ENCODE results near the gene RBMS3. TPM values are rescaled to one million over a fixed set of nuclear protein-coding genes. Genes with fewer than 3 reads are reported as not detected.
A peak's percentile ranks its signal among the peaks of the same experiment; 100 is the strongest.

The RBMS3 gene
- total and polyA plus RNA-seq, 12 donors = 8.7 to 90.1 (median 51.2) TPM

DNA sequence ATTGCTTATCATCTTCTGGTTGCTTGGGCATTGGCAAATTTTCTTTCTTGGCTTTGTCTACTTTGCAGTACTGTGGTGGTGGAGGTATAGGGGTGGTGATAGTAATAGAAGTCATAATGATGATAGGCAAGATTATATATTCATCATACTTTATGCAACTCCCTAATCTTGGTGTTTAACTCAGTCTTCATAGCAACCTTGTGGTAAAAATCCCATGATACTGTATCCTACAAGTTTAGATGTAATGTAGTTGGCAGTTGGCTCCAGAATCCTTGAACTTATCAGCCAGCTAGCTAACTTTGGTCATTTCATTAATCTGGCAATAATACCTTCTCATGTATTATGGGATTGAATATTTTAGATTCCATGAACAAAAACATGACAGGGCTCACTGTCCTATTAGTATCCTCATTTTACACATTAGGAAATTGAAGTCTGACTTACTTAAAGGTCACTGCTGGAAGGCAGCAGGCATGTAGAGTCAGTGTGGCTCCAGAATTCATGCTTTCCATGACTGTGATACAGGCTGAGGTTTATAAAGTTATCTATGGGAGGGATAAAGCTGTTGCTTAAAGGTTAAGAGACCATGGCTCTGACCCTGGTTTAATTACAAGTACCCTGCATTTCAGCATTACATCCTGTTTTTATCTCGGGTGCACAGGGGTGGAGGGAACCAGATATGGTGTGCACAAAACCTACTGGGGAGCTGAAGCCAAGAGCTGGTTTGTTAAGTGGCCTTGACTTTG lies 33.3 kb downstream of the RBMS3 start:
- H3K9me3 ChIP-seq (replicated peaks in 1 of 3) = no peaks in the 10 kb centered on the region
- no peaks in the 10 kb centered on the region for H3K36me3 ChIP-seq (replicated peaks in 1 of 2)
- intact Hi-C loops (cut with DNase I) = no loop called here
- no peaks in the 10 kb centered on the region for H3K27me3 ChIP-seq
- H3K27ac ChIP-seq = peak overlapping the region in 3 of 5 donors; percentile 0 to 19 (median 15)
- WGBS, 4 donors = 0 to 25% (median 15%) methylated on average over 1 of the region's 1 CpG
- H3K4me3 ChIP-seq = no peak overlapping the region
- H3K4me1 ChIP-seq (replicated peaks in 1 of 2) = peaks cover 20 to 66% of the 10 kb centered on the region in 2 donors
- no peak for DNase-seq
- TF ChIP-seq, protein P1, sequence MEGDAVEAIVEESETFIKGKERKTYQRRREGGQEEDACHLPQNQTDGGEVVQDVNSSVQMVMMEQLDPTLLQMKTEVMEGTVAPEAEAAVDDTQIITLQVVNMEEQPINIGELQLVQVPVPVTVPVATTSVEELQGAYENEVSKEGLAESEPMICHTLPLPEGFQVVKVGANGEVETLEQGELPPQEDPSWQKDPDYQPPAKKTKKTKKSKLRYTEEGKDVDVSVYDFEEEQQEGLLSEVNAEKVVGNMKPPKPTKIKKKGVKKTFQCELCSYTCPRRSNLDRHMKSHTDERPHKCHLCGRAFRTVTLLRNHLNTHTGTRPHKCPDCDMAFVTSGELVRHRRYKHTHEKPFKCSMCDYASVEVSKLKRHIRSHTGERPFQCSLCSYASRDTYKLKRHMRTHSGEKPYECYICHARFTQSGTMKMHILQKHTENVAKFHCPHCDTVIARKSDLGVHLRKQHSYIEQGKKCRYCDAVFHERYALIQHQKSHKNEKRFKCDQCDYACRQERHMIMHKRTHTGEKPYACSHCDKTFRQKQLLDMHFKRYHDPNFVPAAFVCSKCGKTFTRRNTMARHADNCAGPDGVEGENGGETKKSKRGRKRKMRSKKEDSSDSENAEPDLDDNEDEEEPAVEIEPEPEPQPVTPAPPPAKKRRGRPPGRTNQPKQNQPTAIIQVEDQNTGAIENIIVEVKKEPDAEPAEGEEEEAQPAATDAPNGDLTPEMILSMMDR (IDR thresholded peaks at IDR 0.05) = no peak
- no peak for TF ChIP-seq POLR2A (IDR thresholded peaks at IDR 0.05)

DNA sequence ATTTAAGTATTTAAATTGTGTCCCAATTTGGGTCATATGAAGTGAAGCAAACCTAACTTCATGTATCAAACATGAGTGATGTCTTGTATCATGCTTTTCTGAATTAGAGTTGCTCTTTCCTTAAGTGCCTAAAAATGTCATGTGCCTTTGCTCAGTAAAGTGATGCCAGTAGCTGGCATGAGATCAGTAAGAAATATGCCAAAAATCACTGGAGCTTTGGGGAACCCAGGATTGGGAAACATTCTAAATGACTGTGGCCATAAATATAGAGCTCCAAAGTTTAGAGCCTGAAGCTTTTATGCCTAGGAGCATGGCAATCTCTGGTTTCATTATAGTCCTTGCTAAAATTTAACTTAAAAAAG lies 33.8 kb downstream of the RBMS3 start:
- peak overlapping the region in 3 of 5 donors; percentile 0 to 19 (median 15) for H3K27ac ChIP-seq
- no peaks in the 10 kb centered on the region for H3K36me3 ChIP-seq (replicated peaks in 1 of 2)
- no peaks in the 10 kb centered on the region for H3K9me3 ChIP-seq (replicated peaks in 1 of 3)
- H3K4me3 ChIP-seq = no peak overlapping the region
- TF ChIP-seq, protein P1 (IDR thresholded peaks at IDR 0.05) = no peak
- TF ChIP-seq POLR2A (IDR thresholded peaks at IDR 0.05) = no peak
- no peaks in the 10 kb centered on the region for H3K27me3 ChIP-seq
- H3K4me1 ChIP-seq (replicated peaks in 1 of 2) = peaks cover 20 to 69% of the 10 kb centered on the region in 2 donors
- peak in 3 of 7 donors; percentile 37 to 46 (median 40) for DNase-seq
- intact Hi-C loops (cut with DNase I) = no loop called here

- Histone ChIP-seq H3K4me3 (no peak overlapping the region), H3K27ac (no peak overlapping the region), H3K4me1 (replicated peaks in 1 of 2) (peaks cover 18 to 67% of the 10 kb centered on the region in 2 donors), H3K9me3 (replicated peaks in 1 of 3) (no peaks in the 10 kb centered on the region), H3K27me3 (no peaks in the 10 kb centered on the region), H3K36me3 (replicated peaks in 1 of 2) (no peaks in the 10 kb centered on the region)
- intact Hi-C loops (cut with DNase I) = no loop called here
- no peak for DNase-seq
- TF ChIP-seq POLR2A (IDR thresholded peaks at IDR 0.05) = no peak
- TF ChIP-seq, protein P1 (IDR thresholded peaks at IDR 0.05) = no peak
- WGBS, 4 donors = 5 to 27% (median 10%) methylated on average over 1 of the region's 1 CpG
Measured at GRCh38 chr3:29317659-29318173, 36.8 kb downstream of the RBMS3 start.

DNA sequence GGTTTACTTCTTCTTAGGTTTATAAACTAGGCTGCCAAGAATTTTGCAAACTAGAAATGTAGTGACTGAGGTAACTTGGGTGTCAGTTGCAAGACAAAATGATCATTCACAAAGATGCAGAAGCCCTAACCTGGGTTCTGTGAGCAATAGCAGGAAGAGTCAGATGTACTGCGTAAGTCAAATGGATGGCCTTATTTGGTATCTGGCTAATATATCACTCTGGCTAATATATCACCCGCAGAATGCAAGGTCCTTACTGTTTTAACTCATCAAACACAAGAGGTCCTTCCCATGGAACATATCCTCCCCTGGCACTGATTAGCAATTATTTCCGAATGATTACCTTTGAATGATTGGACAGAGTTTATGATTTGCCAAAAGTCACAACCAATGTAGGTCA lies 37.4 kb downstream of the RBMS3 start:
- Histone ChIP-seq H3K4me3 (no peak overlapping the region), H3K27me3 (no peaks in the 10 kb centered on the region), H3K36me3 (replicated peaks in 1 of 2) (no peaks in the 10 kb centered on the region), H3K4me1 (replicated peaks in 1 of 2) (peaks cover 13 to 67% of the 10 kb centered on the region in 2 donors), H3K27ac (no peak overlapping the region), H3K9me3 (replicated peaks in 1 of 3) (no peaks in the 10 kb centered on the region)
- DNase-seq = no peak
- intact Hi-C loops (cut with DNase I) = no loop called here
- WGBS, 4 donors = 56 to 71% (median 69%) methylated on average over 3 of the region's 3 CpGs
- no peak for TF ChIP-seq POLR2A (IDR thresholded peaks at IDR 0.05)
- TF ChIP-seq, protein P1 (IDR thresholded peaks at IDR 0.05) = no peak
